Measurements from ENCODE around the gene GGN. TPM values are rescaled to one million over a fixed set of nuclear protein-coding genes. Genes with fewer than 3 reads are reported as not detected.

The GGN gene, protein sequence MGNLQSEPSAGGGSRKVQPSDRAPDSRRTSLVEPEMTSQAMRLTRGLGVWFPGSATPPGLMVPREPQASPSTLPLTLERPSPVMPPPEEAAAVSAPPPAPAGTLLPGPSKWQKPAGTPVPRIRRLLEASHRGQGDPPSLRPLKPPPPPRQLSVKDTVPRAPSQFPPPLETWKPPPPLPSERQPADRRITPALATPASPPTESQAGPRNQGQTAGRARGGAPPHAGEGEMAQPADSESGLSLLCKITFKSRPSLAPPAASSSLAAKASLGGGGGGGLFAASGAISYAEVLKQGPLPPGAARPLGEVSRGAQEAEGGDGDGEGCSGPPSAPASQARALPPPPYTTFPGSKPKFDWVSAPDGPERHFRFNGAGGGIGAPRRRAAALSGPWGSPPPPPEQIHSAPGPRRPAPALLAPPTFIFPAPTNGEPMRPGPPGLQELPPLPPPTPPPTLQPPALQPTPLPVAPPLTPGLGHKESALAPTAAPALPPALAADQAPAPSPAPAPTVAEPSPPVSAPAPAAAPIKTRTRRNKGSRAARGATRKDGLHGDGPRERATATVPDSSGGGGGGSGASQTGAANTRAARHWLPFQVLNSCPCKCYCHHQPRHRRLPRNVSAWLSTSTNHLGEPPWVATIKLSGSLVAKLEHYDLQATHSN
- 0.29 and 0.36 TPM in 2 replicates for total RNA-seq

DNA sequence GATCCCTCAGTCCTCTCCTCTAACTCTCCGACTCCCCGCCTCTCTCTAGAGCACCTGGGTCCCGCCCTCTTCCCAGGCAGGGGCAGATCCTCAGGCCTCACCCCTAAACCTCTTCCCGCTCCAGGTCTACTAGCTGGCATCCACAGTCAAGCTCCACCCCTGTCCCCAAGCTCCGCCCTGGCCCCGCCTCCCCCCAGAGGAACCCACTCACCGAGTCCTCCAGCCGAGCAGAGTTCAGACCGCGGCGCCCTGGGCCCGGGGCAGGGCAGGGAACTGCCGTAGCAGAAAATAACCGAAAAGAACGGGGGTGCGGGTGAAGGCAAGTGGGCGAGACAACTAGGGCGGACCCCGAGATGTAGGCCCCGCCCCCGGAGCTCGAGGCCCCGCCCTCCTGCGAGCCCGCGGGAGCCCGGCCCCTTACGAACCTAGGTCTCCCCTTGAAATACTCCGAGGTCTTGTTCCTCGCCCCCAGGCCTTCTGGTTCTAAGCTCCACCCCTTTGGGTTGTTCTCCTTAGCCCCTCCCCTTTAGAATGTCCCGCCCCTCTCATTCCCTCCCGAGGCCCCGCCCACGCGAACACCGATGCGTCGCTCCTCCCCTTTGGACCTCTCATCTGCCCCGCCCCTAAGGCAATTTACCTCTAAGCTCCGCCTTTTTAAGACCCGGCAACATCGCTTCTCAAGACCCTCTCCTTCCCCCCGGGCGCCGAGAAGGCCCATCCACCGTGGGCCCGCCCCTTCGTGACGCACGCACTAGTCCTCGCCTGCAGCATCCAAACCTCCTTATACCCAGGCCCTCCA lies at the start of gene GGN:
TSS of gene GGN (minus strand) at position 485 of the 799 bp plus-strand sequence. CDS start 773 bp downstream, outside the sequence.
- Histone ChIP-seq H3K4me2 (ENCODE audit: insufficient read depth, low read length) (peak within 1 kb of the TSS; percentile 94), H2AFZ (ENCODE audit: low read length) (peak within 1 kb of the TSS; percentile 82), H4K20me1 (ENCODE audit: insufficient read depth, low read length) (peaks cover 15% of the 10 kb centered on the region), H3K9me3 (ENCODE audit: low read depth, low read length) (no peaks in the 10 kb centered on the region), H3K27ac (ENCODE audit: low read depth, low read length) (peak within 1 kb of the TSS; percentile 82), H3K27me3 (ENCODE audit: insufficient read depth, low read length) (no peaks in the 10 kb centered on the region), H3K4me1 (ENCODE audit: insufficient read depth, low read length) (peaks cover 23% of the 10 kb centered on the region), H3K36me3 (ENCODE audit: insufficient read depth, low read length) (peaks cover 28% of the 10 kb centered on the region), H3K79me2 (ENCODE audit: insufficient read depth, low read length) (peaks cover 23% of the 10 kb centered on the region), H3K4me3 (ENCODE audit: insufficient read depth, low read length) (peak within 1 kb of the TSS; percentile 97)
- DNase-seq (ENCODE audit: insufficient read length, low spot score, missing footprints): peak; percentile 100
- TF ChIP-seq, protein P1, sequence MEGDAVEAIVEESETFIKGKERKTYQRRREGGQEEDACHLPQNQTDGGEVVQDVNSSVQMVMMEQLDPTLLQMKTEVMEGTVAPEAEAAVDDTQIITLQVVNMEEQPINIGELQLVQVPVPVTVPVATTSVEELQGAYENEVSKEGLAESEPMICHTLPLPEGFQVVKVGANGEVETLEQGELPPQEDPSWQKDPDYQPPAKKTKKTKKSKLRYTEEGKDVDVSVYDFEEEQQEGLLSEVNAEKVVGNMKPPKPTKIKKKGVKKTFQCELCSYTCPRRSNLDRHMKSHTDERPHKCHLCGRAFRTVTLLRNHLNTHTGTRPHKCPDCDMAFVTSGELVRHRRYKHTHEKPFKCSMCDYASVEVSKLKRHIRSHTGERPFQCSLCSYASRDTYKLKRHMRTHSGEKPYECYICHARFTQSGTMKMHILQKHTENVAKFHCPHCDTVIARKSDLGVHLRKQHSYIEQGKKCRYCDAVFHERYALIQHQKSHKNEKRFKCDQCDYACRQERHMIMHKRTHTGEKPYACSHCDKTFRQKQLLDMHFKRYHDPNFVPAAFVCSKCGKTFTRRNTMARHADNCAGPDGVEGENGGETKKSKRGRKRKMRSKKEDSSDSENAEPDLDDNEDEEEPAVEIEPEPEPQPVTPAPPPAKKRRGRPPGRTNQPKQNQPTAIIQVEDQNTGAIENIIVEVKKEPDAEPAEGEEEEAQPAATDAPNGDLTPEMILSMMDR (IDR thresholded peaks at IDR 0.05; ENCODE audit: extremely low read depth, low read depth, low read length): no peak

DNA sequence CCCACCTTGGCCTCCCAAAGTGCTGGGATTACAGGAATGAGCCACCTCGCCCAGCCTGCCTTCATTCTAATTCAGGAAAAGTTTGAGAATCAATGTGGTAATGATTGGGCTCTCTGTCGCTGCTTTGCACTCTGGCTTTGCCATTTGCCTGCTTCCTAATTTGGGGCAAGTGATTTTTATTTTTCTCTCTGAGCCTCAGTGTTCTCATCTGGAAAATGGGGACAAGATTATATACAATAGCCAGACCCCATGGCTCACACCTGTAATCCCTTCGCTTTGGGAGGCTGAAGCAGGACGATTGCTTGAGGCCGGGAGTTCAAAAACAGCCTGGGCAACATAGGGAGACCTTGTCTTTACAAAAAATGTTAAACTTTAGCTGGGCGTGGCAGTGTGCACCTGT lies 49.5 kb upstream of the GGN start:
- no peak for DNase-seq (ENCODE audit: insufficient read length, low spot score, missing footprints)
- H3K4me2 ChIP-seq (ENCODE audit: insufficient read depth, low read length): no peak overlapping the region
- H3K4me3 ChIP-seq (ENCODE audit: insufficient read depth, low read length): no peak overlapping the region
- H3K4me1 ChIP-seq (ENCODE audit: insufficient read depth, low read length): no peaks in the 10 kb centered on the region
- H3K27ac ChIP-seq (ENCODE audit: low read depth, low read length): no peak overlapping the region
- no peaks in the 10 kb centered on the region for H3K36me3 ChIP-seq (ENCODE audit: insufficient read depth, low read length)
- TF ChIP-seq, protein P1 (IDR thresholded peaks at IDR 0.05; ENCODE audit: extremely low read depth, low read depth, low read length): no peak
- no peaks in the 10 kb centered on the region for H4K20me1 ChIP-seq (ENCODE audit: insufficient read depth, low read length)
- no peaks in the 10 kb centered on the region for H3K79me2 ChIP-seq (ENCODE audit: insufficient read depth, low read length)
- H3K27me3 ChIP-seq (ENCODE audit: insufficient read depth, low read length): no peaks in the 10 kb centered on the region
- no peak overlapping the region for H2AFZ ChIP-seq (ENCODE audit: low read length)
- H3K9me3 ChIP-seq (ENCODE audit: low read depth, low read length): no peaks in the 10 kb centered on the region

DNA sequence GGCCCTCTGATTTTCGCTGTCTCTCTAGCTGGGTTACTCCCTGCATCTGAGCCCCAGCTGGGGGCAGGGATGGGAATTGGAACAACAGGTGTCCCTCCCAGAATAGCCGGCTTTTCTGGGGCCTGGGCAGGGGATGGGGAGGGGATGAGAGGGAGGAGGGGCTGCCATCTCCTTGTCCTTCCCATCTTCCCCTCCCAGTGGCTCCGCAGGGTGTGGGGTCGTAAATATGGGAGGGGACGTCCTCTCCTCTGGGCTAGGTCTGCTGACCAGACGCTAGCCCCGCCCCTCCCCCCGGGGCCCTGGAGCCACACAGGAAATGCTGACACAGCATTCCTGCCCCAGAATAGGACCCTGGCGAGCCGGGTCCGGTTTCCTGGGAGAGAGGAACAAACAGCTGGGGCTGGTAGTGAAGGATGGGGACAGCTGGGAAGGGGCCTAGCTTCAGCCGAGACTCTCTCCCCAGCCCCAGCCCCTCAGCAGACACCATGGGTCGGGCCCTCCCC lies 46.8 kb upstream of the GGN start:
- Histone ChIP-seq H3K79me2 (ENCODE audit: insufficient read depth, low read length) (no peaks in the 10 kb centered on the region), H3K4me3 (ENCODE audit: insufficient read depth, low read length) (no peak overlapping the region), H3K4me1 (ENCODE audit: insufficient read depth, low read length) (no peaks in the 10 kb centered on the region), H3K9me3 (ENCODE audit: low read depth, low read length) (no peaks in the 10 kb centered on the region), H2AFZ (ENCODE audit: low read length) (no peak overlapping the region), H3K27me3 (ENCODE audit: insufficient read depth, low read length) (peaks cover 2% of the 10 kb centered on the region), H4K20me1 (ENCODE audit: insufficient read depth, low read length) (no peaks in the 10 kb centered on the region), H3K27ac (ENCODE audit: low read depth, low read length) (no peak overlapping the region), H3K4me2 (ENCODE audit: insufficient read depth, low read length) (no peak overlapping the region), H3K36me3 (ENCODE audit: insufficient read depth, low read length) (no peaks in the 10 kb centered on the region)
- peak; percentile 13 for DNase-seq (ENCODE audit: insufficient read length, low spot score, missing footprints)
- TF ChIP-seq, protein P1 (IDR thresholded peaks at IDR 0.05; ENCODE audit: extremely low read depth, low read depth, low read length): no peak
